HG03196 (cell line): ENCODE results near the gene SYNJ2.

Experiments
- ATAC-seq: cut with Tn5 transposase; IDR thresholded peaks from one replicate; pipeline ENCODE4 v1.9.1; 2021; ENCODE audit not compliant: unreplicated experiment

SYNJ2 gene

DNA sequence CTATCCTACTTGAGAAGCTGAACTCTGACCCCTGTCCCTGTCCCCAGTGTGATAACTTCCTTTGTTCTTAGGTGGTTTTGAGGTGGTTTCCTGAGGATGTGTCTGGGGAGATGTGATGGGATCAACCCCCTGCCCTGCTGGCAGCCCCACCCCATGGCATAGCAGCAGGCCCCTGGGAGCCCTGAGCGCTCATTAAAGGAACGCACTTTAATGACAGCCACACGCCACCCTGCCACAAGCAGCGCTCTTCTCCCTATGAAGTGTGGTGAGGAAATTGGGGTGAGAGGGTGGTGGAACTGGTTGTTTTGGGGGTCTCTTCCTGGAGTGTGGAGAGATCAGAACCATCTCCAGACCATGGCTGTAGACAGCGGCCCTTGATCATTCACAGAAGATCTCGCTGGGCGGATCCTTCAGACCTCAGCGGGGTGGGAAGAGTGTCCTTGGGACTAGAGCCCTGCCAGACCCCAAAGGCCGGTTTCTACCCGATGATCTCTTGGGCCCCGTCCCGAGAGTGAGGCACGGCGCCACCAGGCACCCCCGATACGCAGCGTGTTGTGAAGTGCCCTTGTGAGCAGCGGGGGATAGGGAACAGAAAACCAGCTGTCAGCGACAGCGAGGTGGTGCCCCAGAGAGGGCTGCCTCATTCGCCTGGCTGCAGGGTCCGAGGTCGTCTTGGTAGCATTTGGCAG lies 45.4 kb downstream of the SYNJ2 start:
- ATAC-seq: no peak

DNA sequence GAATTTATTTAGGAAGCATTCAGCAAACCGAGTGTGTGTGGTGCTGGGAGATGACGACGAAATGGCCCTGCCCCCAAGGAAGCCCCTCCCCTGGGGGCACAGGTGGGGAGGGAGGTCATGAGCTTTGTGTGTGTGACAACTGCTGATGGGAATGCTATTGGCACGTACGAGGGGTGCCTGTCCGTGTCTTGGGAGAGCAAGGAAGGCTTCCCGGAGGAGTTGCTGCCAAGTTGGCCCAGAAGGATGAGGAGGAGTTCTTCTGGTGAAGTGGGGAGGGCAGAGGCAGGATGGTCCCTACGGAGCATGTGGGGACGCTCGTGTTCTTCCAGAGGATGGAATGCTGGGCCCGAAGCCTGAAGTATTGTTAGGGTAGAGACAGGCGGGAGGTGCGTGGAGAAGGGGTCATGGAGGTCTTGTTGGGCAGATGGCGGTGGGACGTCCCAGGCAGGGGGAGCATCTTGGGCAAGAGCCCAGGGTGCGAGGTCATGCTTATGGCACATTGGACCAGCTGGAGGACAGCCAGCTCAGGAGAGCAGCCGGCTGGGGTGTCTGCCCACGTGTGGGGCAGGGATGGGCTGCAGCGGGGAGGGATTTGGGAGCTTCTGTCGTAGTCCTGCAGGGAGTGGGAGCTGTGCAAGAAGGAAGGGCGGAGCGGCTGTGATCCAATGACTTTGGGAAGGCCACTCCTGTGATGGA lies 46.1 kb downstream of the SYNJ2 start:
- no peak for ATAC-seq

GRCh38 chr6:158028421-158028820 lies 46.8 kb downstream of the SYNJ2 start:
- ATAC-seq: no peak

GRCh38 chr6:158028876-158029275 lies 47.2 kb downstream of the SYNJ2 start:
- no peak for ATAC-seq

DNA sequence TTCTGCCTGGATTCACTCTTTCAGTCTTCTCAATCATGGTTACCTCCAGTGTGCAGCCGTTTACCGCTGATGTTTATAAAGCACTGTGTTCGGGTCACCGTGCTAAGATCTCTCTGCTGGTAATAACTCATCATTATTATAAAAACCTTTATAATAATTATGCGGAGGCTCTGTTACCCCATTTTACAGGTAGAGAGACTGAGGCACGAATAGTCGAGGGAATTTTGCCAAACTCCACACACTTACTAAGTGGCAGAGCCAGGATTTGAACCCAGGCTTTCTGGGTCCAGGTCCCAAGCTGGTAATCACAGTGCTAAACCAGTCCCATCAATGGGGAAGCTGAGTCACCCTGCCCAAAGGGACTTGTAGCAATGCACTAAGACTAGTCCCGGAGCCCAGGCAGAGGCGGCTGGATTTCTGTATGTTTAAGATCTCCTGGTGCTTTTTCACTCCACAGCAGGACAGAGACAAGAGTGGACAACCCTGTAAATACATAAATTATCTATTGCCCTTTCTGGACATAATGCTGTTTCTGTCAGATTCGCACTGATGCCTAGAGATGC lies 48.1 kb downstream of the SYNJ2 start:
- ATAC-seq: no peak

DNA sequence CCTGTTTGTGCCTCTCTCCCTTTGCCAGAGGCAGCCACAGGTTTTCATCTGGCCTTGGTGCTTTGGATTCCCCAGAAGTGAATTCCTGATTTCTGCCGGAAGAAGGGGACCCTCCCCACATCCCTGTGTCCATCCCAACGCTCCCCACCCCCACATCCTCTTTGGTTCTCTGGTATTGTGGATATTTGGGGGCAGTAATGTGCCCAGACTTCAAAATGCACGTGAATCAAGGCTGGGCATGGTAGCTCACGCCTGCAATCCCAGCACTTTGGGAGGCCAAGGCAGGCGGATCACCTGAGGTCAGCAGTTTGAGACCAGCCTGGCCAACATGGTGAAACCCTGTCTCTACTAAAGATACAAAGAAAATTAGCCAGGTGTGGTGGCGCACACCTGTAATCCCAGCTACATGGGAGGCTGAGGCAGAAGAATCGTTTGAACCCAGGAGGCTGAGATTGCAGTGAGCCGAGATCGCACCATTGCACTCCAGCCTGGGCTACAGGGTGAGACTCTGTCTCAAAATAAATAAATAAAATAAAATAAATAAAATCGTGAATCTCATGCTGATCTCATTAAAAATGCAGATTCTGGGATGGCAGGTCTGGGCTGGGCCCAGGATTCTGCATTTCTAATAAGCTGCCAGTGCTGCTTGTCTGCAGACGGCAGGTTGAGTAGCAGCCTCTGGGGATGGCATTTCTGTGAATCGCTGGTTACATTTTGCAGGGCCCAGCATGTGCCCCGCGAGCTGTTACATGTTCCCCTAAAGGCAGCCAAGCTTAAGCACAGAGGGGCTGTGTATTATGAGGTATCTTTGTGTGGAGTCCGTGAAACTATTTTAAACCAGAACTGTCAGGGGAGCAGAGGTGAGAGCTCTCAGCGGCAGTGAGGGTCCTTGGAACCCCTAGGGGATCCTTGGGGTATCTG lies 49.0 kb downstream of the SYNJ2 start:
- ATAC-seq: no peak

DNA sequence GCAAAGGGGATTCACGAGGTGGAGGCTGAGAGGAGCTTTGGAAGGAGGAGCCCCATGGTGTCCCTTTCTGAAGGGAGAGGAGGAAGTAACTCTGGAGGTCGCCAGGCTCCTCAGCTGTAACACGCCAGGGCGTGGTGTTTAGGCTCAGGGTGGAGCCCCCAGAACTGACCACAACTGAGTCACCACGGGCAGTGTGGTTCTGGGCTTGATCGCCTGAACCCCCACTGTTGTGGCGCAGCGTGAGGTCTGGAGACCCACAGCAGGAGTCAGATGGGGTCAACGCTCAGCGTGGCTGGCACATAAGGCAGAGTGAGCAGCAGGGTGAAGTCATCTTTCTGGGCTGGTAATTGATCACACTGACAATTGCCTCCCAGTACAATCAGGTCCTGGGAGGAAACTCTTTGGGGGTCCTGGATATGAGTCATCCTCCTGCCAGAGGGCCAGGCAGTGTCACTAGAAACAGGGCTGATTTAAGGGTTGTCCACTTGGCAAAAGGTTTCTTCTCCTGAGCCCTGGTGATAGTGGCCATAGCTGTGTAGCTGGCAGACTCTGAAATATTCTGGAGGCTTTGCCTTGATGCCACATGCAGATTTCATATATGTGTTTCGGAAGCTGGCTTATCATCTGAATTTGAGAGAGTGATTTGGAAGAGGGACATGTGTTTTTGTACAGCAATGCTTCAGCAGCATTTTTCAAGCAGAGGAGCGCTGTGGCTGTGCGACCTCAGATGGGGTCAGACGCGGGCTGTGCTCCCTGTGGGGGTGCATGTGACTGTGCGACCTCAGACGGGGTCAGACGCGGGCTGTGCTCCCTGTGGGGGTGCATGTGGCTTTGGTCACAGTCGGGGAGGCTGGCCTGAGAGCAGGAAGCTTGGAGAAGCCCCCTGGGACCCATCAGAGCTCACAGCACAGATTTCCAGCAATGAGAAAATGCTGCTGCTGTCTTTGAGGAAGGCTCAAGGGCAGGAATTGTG lies 50.0 kb downstream of the SYNJ2 start:
- peak; percentile 44 for ATAC-seq

DNA sequence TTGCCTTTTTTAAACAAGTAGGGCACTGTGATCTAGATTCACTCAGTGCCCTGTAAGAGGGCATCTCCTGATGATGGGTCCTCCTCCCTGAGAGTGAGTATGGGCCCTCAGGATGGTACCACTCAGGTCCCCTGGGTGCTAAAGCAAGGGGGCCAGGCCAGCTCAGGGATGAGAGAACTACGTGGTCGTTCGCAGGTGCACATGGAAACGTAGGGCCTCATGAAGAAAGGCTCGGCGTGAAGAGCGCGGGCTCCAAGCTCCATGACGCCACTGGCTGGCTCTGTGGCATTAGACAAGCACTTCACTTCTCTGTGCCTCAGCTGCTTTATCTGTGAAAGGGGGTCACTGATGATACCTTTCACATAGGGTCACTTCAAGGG lies 50.7 kb downstream of the SYNJ2 start:
- ATAC-seq: no peak

- no peak for ATAC-seq
Measured at GRCh38 chr6:158033077-158033750, 51.6 kb downstream of the SYNJ2 start.

GRCh38 chr6:158033751-158034702 lies 52.4 kb downstream of the SYNJ2 start:
- no peak for ATAC-seq

- no peak for ATAC-seq
Measured at GRCh38 chr6:158036261-158036660, 54.6 kb downstream of the SYNJ2 start.

GRCh38 chr6:158037021-158037420 lies 55.4 kb downstream of the SYNJ2 start:
- no peak for ATAC-seq

GRCh38 chr6:158037771-158038170 lies 56.1 kb downstream of the SYNJ2 start:
- ATAC-seq: no peak

DNA sequence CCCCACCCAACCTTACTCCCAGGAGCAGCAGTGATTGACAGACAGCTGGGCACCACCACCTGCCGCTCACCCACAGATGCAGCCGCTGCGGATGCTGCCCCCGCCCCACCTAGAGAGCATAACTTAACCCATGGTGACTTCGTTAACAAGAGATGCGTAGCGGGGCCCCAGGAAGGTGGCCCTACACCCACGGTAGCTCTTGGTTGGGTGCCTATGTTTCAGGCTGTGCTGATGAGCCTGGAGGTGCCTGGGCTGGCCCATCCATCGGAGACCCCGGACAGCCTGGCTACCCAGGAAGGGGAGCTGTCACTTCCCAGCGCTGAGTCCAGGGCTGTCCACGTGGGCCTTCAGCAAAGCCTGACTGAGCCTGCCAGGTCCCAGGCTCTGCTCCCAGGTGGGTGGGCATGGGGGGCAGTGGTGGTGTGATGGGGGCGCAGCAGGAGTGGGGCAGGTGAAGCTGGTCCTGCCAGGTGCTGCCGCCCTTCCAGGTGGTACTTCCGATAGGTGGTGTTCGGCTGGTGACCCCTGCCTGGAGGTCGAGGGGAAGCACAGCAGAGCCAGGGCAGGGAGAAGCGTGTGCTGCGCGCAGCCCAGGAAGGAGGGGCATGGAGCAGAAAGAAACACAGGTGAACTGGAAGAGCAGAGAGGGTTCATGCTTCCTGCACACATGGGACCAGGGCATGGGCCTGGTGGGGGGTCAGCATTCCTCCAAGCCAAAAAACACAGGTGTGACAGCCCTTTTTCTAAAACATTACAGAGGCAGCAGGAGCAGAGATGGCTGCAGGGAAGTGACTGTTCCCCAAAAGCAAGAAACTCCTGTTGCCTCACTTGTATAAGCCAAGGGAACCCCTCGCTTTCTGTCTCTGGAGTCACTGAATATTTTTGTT lies 56.9 kb downstream of the SYNJ2 start:
- ATAC-seq: no peak

DNA sequence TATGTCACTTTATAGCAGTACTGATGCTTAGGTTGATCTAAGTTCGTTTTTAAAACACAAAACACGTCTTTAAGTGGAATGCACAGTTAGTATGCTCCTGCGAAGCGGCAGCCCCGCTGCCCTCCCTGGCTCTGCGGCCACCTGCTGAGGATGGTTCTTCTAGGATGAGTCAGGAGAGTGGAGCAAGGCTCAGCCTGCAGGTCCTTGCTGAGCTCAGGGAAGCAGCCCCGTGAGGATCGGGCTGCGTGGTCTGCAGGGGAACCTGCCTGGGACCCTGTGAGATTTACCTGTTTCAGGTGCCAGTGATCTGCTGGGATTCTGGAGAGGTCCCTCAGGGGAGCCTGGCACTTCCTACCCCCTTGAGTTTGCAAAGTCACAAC lies 57.5 kb downstream of the SYNJ2 start:
- no peak for ATAC-seq

DNA sequence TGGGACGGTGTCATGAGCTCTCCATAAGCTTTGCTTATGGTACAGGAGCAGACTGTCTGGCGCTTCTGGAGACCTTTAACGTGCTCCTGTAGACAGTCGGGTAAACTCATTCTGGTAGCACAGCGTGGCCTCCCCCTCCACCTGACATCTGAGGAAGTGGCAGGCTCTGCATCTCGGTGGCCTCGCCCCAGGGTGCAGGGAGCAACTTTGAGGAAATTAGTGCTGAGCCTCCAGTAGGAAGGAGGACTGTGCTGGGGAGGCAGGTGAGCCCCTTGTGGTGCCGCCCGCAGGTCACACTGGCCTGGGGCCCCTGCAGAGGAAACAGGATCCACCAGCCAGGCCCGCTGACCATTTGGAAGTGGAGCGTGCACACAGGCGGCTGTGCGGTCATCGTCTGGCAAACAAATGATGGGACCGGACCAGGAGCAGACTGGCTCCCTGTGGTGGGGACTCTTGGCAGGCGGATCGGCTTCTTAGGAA lies 57.9 kb downstream of the SYNJ2 start:
- no peak for ATAC-seq

DNA sequence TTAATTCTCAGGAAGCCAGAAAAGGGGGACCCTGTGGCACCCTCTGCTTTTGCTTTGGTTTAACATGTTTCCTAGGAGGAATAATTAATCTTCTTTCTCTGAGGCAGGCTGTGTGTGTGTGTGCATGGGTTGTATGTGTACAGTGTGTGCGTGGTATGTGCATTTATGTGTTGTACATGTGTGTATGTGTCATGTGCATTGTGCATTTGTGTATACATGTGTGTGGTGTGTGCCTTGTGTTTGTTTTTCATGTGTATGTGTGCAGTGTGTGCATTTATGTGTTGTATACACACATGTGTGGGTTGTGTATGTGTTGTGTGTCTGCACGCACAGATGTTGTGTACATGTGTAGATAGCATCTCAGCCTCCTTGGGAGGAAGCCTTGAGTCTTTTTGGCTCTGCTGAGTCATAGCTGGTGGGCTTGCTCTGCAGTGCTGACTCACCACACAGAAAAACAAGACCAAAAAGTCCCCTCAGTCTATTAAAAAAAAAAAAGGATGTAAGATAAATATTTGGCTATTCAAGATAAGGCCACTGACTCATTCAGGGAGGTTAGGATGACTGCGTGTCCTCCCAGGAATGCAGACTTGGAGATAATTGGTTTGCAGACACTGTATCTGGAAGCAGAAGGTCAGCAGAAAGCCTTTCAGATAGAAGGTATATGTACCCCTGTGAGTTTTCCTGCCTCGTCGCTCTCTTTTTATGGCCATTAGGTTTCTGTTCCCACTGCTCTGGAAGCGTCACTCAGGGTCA lies 58.6 kb downstream of the SYNJ2 start:
- ATAC-seq: no peak
